Hepatocyte (in vitro differentiated cells): ENCODE measurements around the gene COL5A1. TPM values are rescaled to one million over a fixed set of nuclear protein-coding genes. Genes with fewer than 3 reads are reported as not detected.

Experiments used
- DNase-seq: peaks from one replicate; pipeline ENCODE4 v3.0.0-alpha.2; 2016; ENCODE audit warnings: low spot score
- H2AFZ ChIP-seq: fragments of 200-600 bp; sonication (generic); 2 replicates; pipeline ENCODE4 v1.6.0; 2016; ENCODE audit warnings: antibody characterized with exemption, mild to moderate bottlenecking
- H3K27ac ChIP-seq: fragments of 200-600 bp; sonication (generic); 2 replicates; pipeline ENCODE4 v1.5.1; 2016; ENCODE audit warnings: mild to moderate bottlenecking
- H3K27me3 ChIP-seq: fragments of 200-600 bp; sonication (generic); 2 replicates; pipeline ENCODE4 v1.6.1; 2016
- H3K36me3 ChIP-seq: fragments of 200-600 bp; sonication (generic); replicated peaks from 2 replicates; pipeline ENCODE4 v1.5.1; 2016; ENCODE audit warnings: low read depth; ENCODE audit not compliant: insufficient read depth
- H3K4me1 ChIP-seq: fragments of 200-600 bp; sonication (generic); 2 replicates; pipeline ENCODE4 v1.5.1; 2016; ENCODE audit warnings: mild to moderate bottlenecking, moderate library complexity; ENCODE audit not compliant: insufficient read depth
- H3K4me2 ChIP-seq: fragments of 200-600 bp; sonication (generic); 2 replicates; pipeline ENCODE4 v1.6.0; 2016
- H3K4me3 ChIP-seq: fragments of 200-600 bp; sonication (generic); 2 replicates; pipeline ENCODE4 v1.5.1; 2016; ENCODE audit warnings: mild to moderate bottlenecking
- H3K79me2 ChIP-seq: fragments of 200-600 bp; sonication (generic); 2 replicates; pipeline ENCODE4 v1.6.0; 2017; ENCODE audit warnings: mild to moderate bottlenecking
- H3K9me2 ChIP-seq: fragments of 200-600 bp; sonication (generic); replicated peaks from 2 replicates; pipeline ENCODE4 v1.6.0; 2017; ENCODE audit warnings: mild to moderate bottlenecking; ENCODE audit not compliant: insufficient read depth
- H3K9me3 ChIP-seq: fragments of 200-600 bp; sonication (generic); 2 replicates; pipeline ENCODE4 v1.5.1; 2016; ENCODE audit warnings: low read depth, mild to moderate bottlenecking
- H4K20me1 ChIP-seq: fragments of 200-600 bp; sonication (generic); 2 replicates; pipeline ENCODE4 v1.6.0; 2016; ENCODE audit warnings: mild to moderate bottlenecking; ENCODE audit not compliant: insufficient read depth, poor library complexity, severe bottlenecking
- EZH2 ChIP-seq: fragments of 200-600 bp; sonication (generic); IDR thresholded peaks from 2 replicates; pipeline ENCODE4 v1.6.1; 2016; ENCODE audit warnings: antibody characterized with exemption, mild to moderate bottlenecking, borderline replicate concordance
- EZH2phosphoT487 ChIP-seq: fragments of 200-600 bp; sonication (generic); IDR thresholded peaks from one replicate; pipeline ENCODE4 v1.6.1; 2018; ENCODE audit warnings: antibody characterized with exemption, mild to moderate bottlenecking, low read depth, moderate library complexity; ENCODE audit not compliant: unreplicated experiment, severe bottlenecking
- WGBS: methylation state at CpG from one replicate; pipeline ENCODE4 v1.1.6; 2016; ENCODE audit warnings: low lambda C conversion rate; ENCODE audit errors: missing lambda C conversion rate; 5-methylcytosine and 5-hydroxymethylcytosine counted together
- polyA plus RNA-seq: library from polyadenylated mRNA; unstranded; fragments of >200 nt; fragmentation: Nextera tagmentation; extraction: Ambion mirVana; gene quantifications from 2 replicates; pipeline ENCODE4 v1.2.1, GENCODE V29; 2016
- total RNA-seq: library from RNA; depleted of rRNA; stranded (reverse); fragments of >200 nt; gene quantifications from 2 replicates; pipeline ENCODE4 v1.2.3, GENCODE V29; 2014
- TF ChIP-seq, protein P1 (sequence below): fragments of 200-600 bp; sonication (generic); IDR thresholded peaks from 2 replicates; pipeline ENCODE4 v1.5.1; 2016; ENCODE audit warnings: antibody characterized with exemption, mild to moderate bottlenecking; ENCODE audit not compliant: poor library complexity

COL5A1 gene
- total and polyA plus RNA-seq, 2 experiments from 2014 or later = 342 to 347 TPM

DNA sequence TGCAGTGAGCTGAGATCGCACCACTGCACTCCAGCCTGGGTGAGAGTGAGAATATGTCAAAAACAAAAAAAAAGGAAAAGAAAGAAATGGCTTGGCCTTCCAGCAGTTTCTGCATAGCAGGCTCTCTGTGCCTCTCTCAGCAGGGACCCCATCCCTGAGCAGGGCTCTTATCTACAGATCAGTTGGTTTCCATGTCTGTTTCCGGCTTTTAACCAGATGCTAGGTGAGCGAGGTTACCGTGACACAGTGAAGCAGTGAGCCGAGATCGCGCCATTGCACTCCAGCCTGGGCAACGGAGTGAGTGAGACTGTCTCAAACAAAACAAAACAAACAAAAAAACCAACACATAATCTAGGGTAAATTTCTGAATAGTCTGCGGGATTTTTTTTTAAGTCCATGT lies 51.4 kb downstream of the COL5A1 start:
- H4K20me1 ChIP-seq = peaks cover 89% of the 10 kb centered on the region

DNA sequence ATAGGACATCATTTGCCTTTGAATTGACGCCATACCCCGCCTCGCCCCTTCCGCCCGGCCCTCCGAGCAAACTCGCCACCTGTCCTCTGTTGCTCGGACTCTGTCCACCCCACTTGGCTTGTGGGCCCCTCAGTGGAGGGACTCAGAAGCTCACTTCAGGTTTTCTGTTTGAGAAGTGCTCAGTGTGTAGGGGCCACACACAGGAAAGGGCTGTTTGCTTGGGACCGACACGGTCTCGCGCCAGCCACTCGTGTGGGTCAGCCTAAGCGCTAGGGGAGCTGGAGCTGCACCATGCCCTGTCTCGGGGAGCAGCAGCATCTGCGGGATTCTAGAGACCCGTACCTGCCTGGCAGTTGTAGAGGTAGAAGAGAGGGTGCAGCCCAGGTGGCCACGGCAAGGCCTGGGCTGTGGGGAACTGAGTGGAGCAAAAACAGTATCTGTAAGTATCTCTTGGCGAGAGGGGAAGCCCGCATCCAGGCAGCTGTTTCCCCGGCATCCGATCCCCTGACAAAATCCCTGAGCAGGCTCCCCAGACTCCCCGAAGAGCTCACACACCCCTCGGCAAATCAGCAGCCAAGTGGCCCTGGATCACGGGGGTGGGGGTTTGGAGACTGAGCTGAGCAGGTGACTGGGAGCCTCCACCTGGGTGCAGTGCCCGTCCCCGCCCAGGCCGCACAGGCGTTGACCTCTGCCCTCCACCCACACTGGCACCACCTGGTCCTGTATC lies 52.2 kb downstream of the COL5A1 start:
- DNase-seq = no peak
- no peak overlapping the region for H3K4me2 ChIP-seq
- TF ChIP-seq EZH2phosphoT487 (no peak), EZH2 (no peak)
- TF ChIP-seq, protein P1, sequence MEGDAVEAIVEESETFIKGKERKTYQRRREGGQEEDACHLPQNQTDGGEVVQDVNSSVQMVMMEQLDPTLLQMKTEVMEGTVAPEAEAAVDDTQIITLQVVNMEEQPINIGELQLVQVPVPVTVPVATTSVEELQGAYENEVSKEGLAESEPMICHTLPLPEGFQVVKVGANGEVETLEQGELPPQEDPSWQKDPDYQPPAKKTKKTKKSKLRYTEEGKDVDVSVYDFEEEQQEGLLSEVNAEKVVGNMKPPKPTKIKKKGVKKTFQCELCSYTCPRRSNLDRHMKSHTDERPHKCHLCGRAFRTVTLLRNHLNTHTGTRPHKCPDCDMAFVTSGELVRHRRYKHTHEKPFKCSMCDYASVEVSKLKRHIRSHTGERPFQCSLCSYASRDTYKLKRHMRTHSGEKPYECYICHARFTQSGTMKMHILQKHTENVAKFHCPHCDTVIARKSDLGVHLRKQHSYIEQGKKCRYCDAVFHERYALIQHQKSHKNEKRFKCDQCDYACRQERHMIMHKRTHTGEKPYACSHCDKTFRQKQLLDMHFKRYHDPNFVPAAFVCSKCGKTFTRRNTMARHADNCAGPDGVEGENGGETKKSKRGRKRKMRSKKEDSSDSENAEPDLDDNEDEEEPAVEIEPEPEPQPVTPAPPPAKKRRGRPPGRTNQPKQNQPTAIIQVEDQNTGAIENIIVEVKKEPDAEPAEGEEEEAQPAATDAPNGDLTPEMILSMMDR = no peak
- no peaks in the 10 kb centered on the region for H3K36me3 ChIP-seq
- no peak overlapping the region for H3K4me3 ChIP-seq
- no peaks in the 10 kb centered on the region for H3K27me3 ChIP-seq
- H3K79me2 ChIP-seq = peaks cover 79% of the 10 kb centered on the region
- 92% methylated on average over 28 of the region's 29 CpGs for WGBS
- no peak overlapping the region for H3K27ac ChIP-seq
- H3K9me2 ChIP-seq = no peaks in the 10 kb centered on the region
- H4K20me1 ChIP-seq = peaks cover 89% of the 10 kb centered on the region
- no peaks in the 10 kb centered on the region for H3K9me3 ChIP-seq
- H3K4me1 ChIP-seq = no peaks in the 10 kb centered on the region
- H2AFZ ChIP-seq = no peak overlapping the region

More for the DNA sequence above, 51.4 kb downstream of the COL5A1 start:
- no peak overlapping the region for H3K4me3 ChIP-seq
- WGBS = 76% methylated on average over 9 of the region's 9 CpGs
- no peaks in the 10 kb centered on the region for H3K4me1 ChIP-seq
- DNase-seq = no peak
- no peak overlapping the region for H2AFZ ChIP-seq
- H3K36me3 ChIP-seq = no peaks in the 10 kb centered on the region
- H3K79me2 ChIP-seq = peaks cover 79% of the 10 kb centered on the region
- H3K27ac ChIP-seq = no peak overlapping the region
- no peaks in the 10 kb centered on the region for H3K9me3 ChIP-seq
- no peaks in the 10 kb centered on the region for H3K9me2 ChIP-seq
- no peak for TF ChIP-seq EZH2phosphoT487
- TF ChIP-seq, protein P1 = no peak
- no peak for TF ChIP-seq EZH2
- H3K4me2 ChIP-seq = no peak overlapping the region
- H3K27me3 ChIP-seq = no peaks in the 10 kb centered on the region

DNA sequence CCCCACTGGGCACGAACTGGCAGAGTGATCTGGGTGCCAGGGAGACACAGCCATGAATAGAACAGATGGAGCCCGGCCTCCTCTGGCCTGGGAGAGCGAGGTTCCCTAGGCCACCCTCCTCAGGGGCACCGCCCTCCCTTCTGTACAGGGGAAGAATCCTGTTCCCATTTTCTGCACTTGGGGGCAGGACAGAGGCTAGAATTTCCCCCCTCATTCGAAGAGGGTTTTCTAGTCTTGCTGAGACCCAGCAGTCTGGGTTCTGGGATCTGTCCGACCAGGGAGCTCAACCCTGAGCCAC lies 52.7 kb downstream of the COL5A1 start:
- Histone ChIP-seq H3K27ac (no peak overlapping the region), H3K4me1 (no peaks in the 10 kb centered on the region), H3K27me3 (no peaks in the 10 kb centered on the region), H3K9me3 (no peaks in the 10 kb centered on the region), H3K79me2 (peaks cover 78% of the 10 kb centered on the region), H2AFZ (no peak overlapping the region), H3K4me3 (no peak overlapping the region), H3K4me2 (no peak overlapping the region), H3K9me2 (no peaks in the 10 kb centered on the region), H3K36me3 (no peaks in the 10 kb centered on the region), H4K20me1 (peaks cover 89% of the 10 kb centered on the region)
- TF ChIP-seq, protein P1 = no peak
- no peak for TF ChIP-seq EZH2
- no peak for DNase-seq
- WGBS = 95% methylated on average over 6 of the region's 6 CpGs
